Adrenal gland (tissue), 5 donors: ENCODE results near the gene CNNM2.

Experiments
- CTCF ChIP-seq, 6 experiments: fragments of 450-650 bp in 4 of 6; fragments of 200-600 bp in 2 of 6; sonication (generic) in 1 of 6; IDR thresholded peaks; 1 replicate in 5 of 6; 2 replicates in 1 of 6; pipeline versions ENCODE4 v1.5.1 to v1.8.0; 2016 to 2021; ENCODE audit warnings: antibody characterized with exemption in 6 of 6, mild to moderate bottlenecking in 2 of 6, moderate library complexity in 1 of 6
- POLR2A ChIP-seq, 2 donors: fragments of 450-650 bp; IDR thresholded peaks; one replicate each; pipeline ENCODE4 v1.6.1; 2017; ENCODE audit warnings: antibody characterized with exemption in 2 of 2, mild to moderate bottlenecking in 2 of 2, moderate library complexity in 1 of 2
- donor health status: DM: no; HTN: no; CAD: no.

GRCh38 chr10:103066141-103067098 is 148.3 kb downstream of the CNNM2 start:
- TF ChIP-seq CTCF (IDR thresholded peaks at IDR 0.05) (no peak), POLR2A (IDR thresholded peaks at IDR 0.05) (no peak)
